Measurements from ENCODE around the gene NEMP1. TPM values are rescaled to one million over a fixed set of nuclear protein-coding genes. Genes with fewer than 3 reads are reported as not detected.

The NEMP1 gene
- total RNA-seq, 6 experiments from 2014 or later, result 3.8 to 6.2 (median 4.8) TPM

GRCh38 chr12:57006809-57007475 lies 71.6 kb downstream of the NEMP1 start:
- no peaks in the 10 kb centered on the region for H3K27me3 ChIP-seq
- H3K9me3 ChIP-seq, result no peaks in the 10 kb centered on the region
- H3K36me3 ChIP-seq, result peaks cover 0 to 23% (median 10%) of the 10 kb centered on the region in 4 donors
- no peak for ATAC-seq
- intact Hi-C loops (cut with DNase I), result no loop called here
- peaks cover 0 to 33% (median 12%) of the 10 kb centered on the region in 4 donors for H3K4me1 ChIP-seq
- peak overlapping the region; percentile 37 to 65 (median 62) for H3K27ac ChIP-seq
- H3K4me3 ChIP-seq, result peak overlapping the region in 2 of 3 donors; percentile 74 to 89
- TF ChIP-seq POLR2A (IDR thresholded peaks at IDR 0.05) (no peak), CTCF (IDR thresholded peaks at IDR 0.05) (peak in 1 of 4 donors; percentile 2)
- 38% methylated on average over 8 of the region's 10 CpGs for WGBS (ENCODE audit: insufficient coverage, low coverage, low lambda C conversion rate, missing lambda C conversion rate)
- no peak for DNase-seq

GRCh38 chr12:57005980-57006808 lies 72.4 kb downstream of the NEMP1 start, which contains the start of gene ZBTB39:
Gene ZBTB39 (minus strand): TSS chr12:57006546. CDS start chr12:57004917, 1,629 bp downstream.
- Histone ChIP-seq H3K4me3 (peak within 1 kb of the TSS; percentile 74 to 89 (median 85)), H3K9me3 (no peaks in the 10 kb centered on the region), H3K27ac (peak within 1 kb of the TSS; percentile 48 to 77 (median 70)), H3K4me1 (peaks cover 0 to 40% (median 14%) of the 10 kb centered on the region in 4 donors), H3K27me3 (no peaks in the 10 kb centered on the region), H3K36me3 (peaks cover 0 to 23% (median 10%) of the 10 kb centered on the region in 4 donors)
- peak; percentile 59 to 80 (median 69) for ATAC-seq
- TF ChIP-seq CTCF (IDR thresholded peaks at IDR 0.05) (peak; percentile 50 to 78 (median 58)), POLR2A (IDR thresholded peaks at IDR 0.05) (peak; percentile 34)
- 0% methylated on average over 7 of the region's 94 CpGs for WGBS (ENCODE audit: insufficient coverage, low coverage, low lambda C conversion rate, missing lambda C conversion rate)
- intact Hi-C loops (cut with DNase I), result no loop called here
- DNase-seq, result peak; percentile 65 to 68 (median 68)

Other genes with a start within 250 kb of the NEMP1 start
- gene SDR9C7, start 144.4 kb downstream of the NEMP1 start, total RNA-seq, result not detected
- 100 to 1,000 TPM in 4 of 6 experiments, 10 to 100 TPM in 2; 84.6 to 481 (median 147) TPM for gene RDH16, start 121.2 kb downstream of the NEMP1 start, total RNA-seq
- gene ZBTB39, start 72.2 kb downstream of the NEMP1 start, total RNA-seq, result 1 to 10 TPM; 1.8 to 3.7 (median 3.3) TPM
- gene TAC3, start 62.3 kb downstream of the NEMP1 start, total RNA-seq, result not detected
- 1 to 10 TPM in 1 of 6 experiments, under 1 TPM in 4, not detected in 1; 0.27 to 1.9 (median 0.68) TPM for gene MYO1A, start 28.7 kb downstream of the NEMP1 start, total RNA-seq
- 10 to 100 TPM in 2 of 6 experiments, 1 to 10 TPM in 4; 6.1 to 13.1 (median 8.9) TPM for gene NAB2, start 10.3 kb upstream of the NEMP1 start, total RNA-seq
- 100 to 1,000 TPM in 3 of 6 experiments, 10 to 100 TPM in 3; 61.8 to 108 (median 94.7) TPM for gene STAT6, start 32.6 kb upstream of the NEMP1 start, total RNA-seq
- gene LRP1, start 49.7 kb upstream of the NEMP1 start, total RNA-seq, result 100 to 1,000 TPM; 268 to 387 (median 301) TPM
- gene LRP1-AS, start 68.8 kb upstream of the NEMP1 start, total RNA-seq, result not detected
- gene NXPH4, start 138.0 kb upstream of the NEMP1 start, total RNA-seq, result 1 to 10 TPM in 2 of 6 experiments, under 1 TPM in 1, not detected in 3; 0.87 to 1.5 (median 1.2) TPM
- gene SHMT2, start 150.9 kb upstream of the NEMP1 start, total RNA-seq, result 100 to 1,000 TPM; 157 to 228 (median 194) TPM
- gene STAC3, start 172.4 kb upstream of the NEMP1 start, total RNA-seq, result 1 to 10 TPM in 5 of 6 experiments, under 1 TPM in 1; 0.98 to 4.5 (median 1.8) TPM

Measured in right lobe of liver (tissue), 6 donors.